Activated T-helper 1 cell treated with anti-CD3 and anti-CD28 coated beads, Interleukin-12 subunit alpha, Interleukin-12 subunit beta, Interleukin-2, Interleukin-4 antibody, amounts not matched to agents 30 ng/mL and 10 ng/mL and 1 ng/mL, durations not matched to agents 14 hours and 24 hours and 36 hours (primary cell): Measurements from ENCODE around the gene PAWR. TPM values are rescaled to one million over a fixed set of nuclear protein-coding genes. Genes with fewer than 3 reads are reported as not detected.
"Not testable (repeated sequence)": the region's sequence is repeated elsewhere in the genome, so short reads cannot be mapped to it uniquely, and the experiment has no call there.

Experiments
- DNase-seq: peaks from one replicate; pipeline ENCODE4 v3.0.0; 2021; ENCODE audit warnings: low spot score
- H3K27ac Mint-ChIP-seq: one replicate; pipeline ENCODE4 v1.8.0; 2021; ENCODE audit warnings: mild to moderate bottlenecking, mixed read lengths
- H3K27me3 Mint-ChIP-seq: one replicate; pipeline ENCODE4 v1.8.0; 2022; ENCODE audit warnings: mild to moderate bottlenecking, moderate library complexity, mixed read lengths; ENCODE audit not compliant: insufficient read depth
- H3K36me3 Mint-ChIP-seq: one replicate; pipeline ENCODE4 v1.8.0; 2021; ENCODE audit warnings: low read depth, mixed read lengths
- H3K4me1 Mint-ChIP-seq: one replicate; pipeline ENCODE4 v1.8.0; 2021; ENCODE audit warnings: low read depth, mixed read lengths
- H3K4me3 Mint-ChIP-seq: one replicate; pipeline ENCODE4 v1.8.0; 2021; ENCODE audit warnings: mild to moderate bottlenecking, moderate library complexity, mixed read lengths
- H3K9me3 Mint-ChIP-seq: one replicate; pipeline ENCODE4 v1.8.0; 2021; ENCODE audit warnings: mixed read lengths
- intact Hi-C: fragments of 100-400 bp; cut with micrococcal nuclease; formaldehyde crosslinking; loops from one replicate; pipeline ENCODE4 v1.15.1; 2024
- total RNA-seq: library from RNA; stranded (reverse); gene quantifications from 2 replicates; pipeline ENCODE4 v1.2.3, GENCODE V29; 2022

Gene PAWR
- total RNA-seq, 1 donor from 2014 or later, result 6.1 TPM

GRCh38 chr12:79546466-79547043 lies 144.2 kb downstream of the PAWR start:
- H3K27me3 Mint-ChIP-seq, result no peaks in the 10 kb centered on the region
- no peak for DNase-seq
- H3K36me3 Mint-ChIP-seq, result no peaks in the 10 kb centered on the region
- intact Hi-C loops, result no loop called here
- no peak overlapping the region for H3K27ac Mint-ChIP-seq
- no peak overlapping the region for H3K4me3 Mint-ChIP-seq
- H3K4me1 Mint-ChIP-seq, result no peaks in the 10 kb centered on the region
- H3K9me3 Mint-ChIP-seq, result no peaks in the 10 kb centered on the region

GRCh38 chr12:79544439-79544838 lies 146.3 kb downstream of the PAWR start:
- H3K9me3 Mint-ChIP-seq, intact Hi-C loops, H3K36me3 Mint-ChIP-seq, H3K27me3 Mint-ChIP-seq, H3K4me1 Mint-ChIP-seq, H3K4me3 Mint-ChIP-seq, H3K27ac Mint-ChIP-seq, DNase-seq: not testable (repeated sequence)

GRCh38 chr12:79537675-79538074 lies 153.1 kb downstream of the PAWR start:
- Mint-ChIP-seq H3K27me3 (no peaks in the 10 kb centered on the region), H3K36me3 (no peaks in the 10 kb centered on the region), H3K9me3 (no peaks in the 10 kb centered on the region), H3K27ac (no peak overlapping the region), H3K4me3 (no peak overlapping the region), H3K4me1 (no peaks in the 10 kb centered on the region)
- intact Hi-C loops, result no loop called here
- no peak for DNase-seq

GRCh38 chr12:79535751-79536150 lies 155.0 kb downstream of the PAWR start:
- intact Hi-C loops, result no loop called here
- Mint-ChIP-seq H3K27me3 (no peaks in the 10 kb centered on the region), H3K4me1 (no peaks in the 10 kb centered on the region), H3K4me3 (no peak overlapping the region), H3K36me3 (no peaks in the 10 kb centered on the region), H3K27ac (no peak overlapping the region), H3K9me3 (no peaks in the 10 kb centered on the region)
- DNase-seq, result no peak

Other genes with a start within 250 kb of the PAWR start
- 85.0 and 87.1 TPM in 2 replicates for gene PPP1R12A, start 244.1 kb upstream of the PAWR start, total RNA-seq